SIG-M5 treated with dmso at 0.1 percent for 504 hours (cell line): Measurements from ENCODE around the gene CTTN.

Experiments
- DNase-seq: peaks from one replicate; lab custom pipeline; 2025; ENCODE audit not compliant: unreplicated experiment; lab: John Stamatoyannopoulos, UW

The CTTN gene

GRCh38 chr11:70424765-70425344 is 26.5 kb downstream of the CTTN start:
- DNase-seq = no peak

- no peak for DNase-seq
These were observed 29.1 kb downstream of the CTTN start for GRCh38 chr11:70427436-70427835.

GRCh38 chr11:70428701-70429427 is 30.5 kb downstream of the CTTN start:
- DNase-seq = no peak

- no peak for DNase-seq
These were observed 31.0 kb downstream of the CTTN start for GRCh38 chr11:70429428-70429705.

- DNase-seq = no peak
These were observed 31.6 kb downstream of the CTTN start for GRCh38 chr11:70429724-70430521.

- DNase-seq = no peak
These were observed 32.6 kb downstream of the CTTN start for GRCh38 chr11:70430671-70431574.

GRCh38 chr11:70431611-70432010 is 33.3 kb downstream of the CTTN start:
- no peak for DNase-seq

- no peak for DNase-seq
These were observed 33.7 kb downstream of the CTTN start for GRCh38 chr11:70432065-70432464.

GRCh38 chr11:70432580-70432979 is 34.3 kb downstream of the CTTN start:
- no peak for DNase-seq

GRCh38 chr11:70433038-70433437 is 34.7 kb downstream of the CTTN start:
- DNase-seq = no peak

GRCh38 chr11:70433526-70433925 is 35.2 kb downstream of the CTTN start:
- DNase-seq = no peak

GRCh38 chr11:70433966-70434812 is 35.9 kb downstream of the CTTN start:
- no peak for DNase-seq

- no peak for DNase-seq
These were observed 36.5 kb downstream of the CTTN start for GRCh38 chr11:70434813-70435278.

- DNase-seq = no peak
These were observed 37.0 kb downstream of the CTTN start for GRCh38 chr11:70435361-70435760.

GRCh38 chr11:70435765-70436500 is 37.6 kb downstream of the CTTN start:
- no peak for DNase-seq

- DNase-seq = no peak
These were observed 38.2 kb downstream of the CTTN start for GRCh38 chr11:70436501-70436860.

GRCh38 chr11:70437111-70437784 is 38.9 kb downstream of the CTTN start:
- no peak for DNase-seq

- no peak for DNase-seq
These were observed 41.9 kb downstream of the CTTN start for GRCh38 chr11:70440206-70440605.

GRCh38 chr11:70443773-70444030 is 45.4 kb downstream of the CTTN start:
- DNase-seq = no peak
